ENCODE measurements around the gene NCCRP1.

DNA sequence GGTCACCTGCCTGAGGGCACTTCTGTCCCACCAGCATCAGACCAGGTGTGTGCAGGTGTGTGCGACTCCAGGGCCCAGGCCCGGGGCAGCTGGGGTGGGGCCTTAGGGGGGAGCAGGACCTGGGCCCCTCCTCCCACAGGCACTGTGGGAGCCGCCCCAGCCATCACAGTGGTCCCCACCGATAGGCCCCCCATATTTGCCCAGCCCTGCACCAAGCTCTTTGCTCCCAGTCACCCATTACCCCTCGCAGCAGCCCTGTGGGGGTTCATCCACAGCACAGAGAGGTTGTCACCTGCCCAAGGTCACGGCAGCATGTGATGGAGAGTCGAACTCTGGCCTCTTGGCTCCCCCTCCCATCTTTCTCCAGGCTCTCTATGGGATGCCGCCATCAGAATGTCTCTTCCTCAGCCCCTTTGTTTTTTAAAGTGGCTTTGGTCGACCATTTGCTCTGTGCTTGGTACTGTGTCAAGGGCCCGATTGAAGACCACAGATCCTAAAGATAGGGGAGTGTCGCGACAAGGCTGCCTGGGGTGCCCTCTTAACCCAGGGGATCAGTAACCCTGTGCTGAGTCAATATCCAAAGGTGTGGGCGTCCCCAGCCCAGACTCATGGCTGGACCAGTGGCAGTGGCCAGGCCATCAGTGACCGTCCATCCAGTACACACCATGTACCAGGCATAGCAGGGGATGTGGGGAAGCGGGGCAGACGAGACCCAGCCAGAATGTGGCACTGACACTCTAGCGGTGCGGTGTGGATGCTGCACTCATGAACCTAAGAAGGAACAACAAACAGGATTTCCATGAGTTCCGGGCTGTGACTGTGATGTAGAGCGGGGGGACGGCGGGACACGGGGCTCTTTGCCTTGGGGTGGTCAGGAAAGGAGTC, 28.3 kb upstream of the NCCRP1 start:
- TF ChIP-seq, protein P1, sequence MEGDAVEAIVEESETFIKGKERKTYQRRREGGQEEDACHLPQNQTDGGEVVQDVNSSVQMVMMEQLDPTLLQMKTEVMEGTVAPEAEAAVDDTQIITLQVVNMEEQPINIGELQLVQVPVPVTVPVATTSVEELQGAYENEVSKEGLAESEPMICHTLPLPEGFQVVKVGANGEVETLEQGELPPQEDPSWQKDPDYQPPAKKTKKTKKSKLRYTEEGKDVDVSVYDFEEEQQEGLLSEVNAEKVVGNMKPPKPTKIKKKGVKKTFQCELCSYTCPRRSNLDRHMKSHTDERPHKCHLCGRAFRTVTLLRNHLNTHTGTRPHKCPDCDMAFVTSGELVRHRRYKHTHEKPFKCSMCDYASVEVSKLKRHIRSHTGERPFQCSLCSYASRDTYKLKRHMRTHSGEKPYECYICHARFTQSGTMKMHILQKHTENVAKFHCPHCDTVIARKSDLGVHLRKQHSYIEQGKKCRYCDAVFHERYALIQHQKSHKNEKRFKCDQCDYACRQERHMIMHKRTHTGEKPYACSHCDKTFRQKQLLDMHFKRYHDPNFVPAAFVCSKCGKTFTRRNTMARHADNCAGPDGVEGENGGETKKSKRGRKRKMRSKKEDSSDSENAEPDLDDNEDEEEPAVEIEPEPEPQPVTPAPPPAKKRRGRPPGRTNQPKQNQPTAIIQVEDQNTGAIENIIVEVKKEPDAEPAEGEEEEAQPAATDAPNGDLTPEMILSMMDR (IDR thresholded peaks at IDR 0.05): no peak
- TF ChIP-seq POLR2A (IDR thresholded peaks at IDR 0.05): no peak
- no peak for TF ChIP-seq EP300 (IDR thresholded peaks at IDR 0.05)
